LNCaP clone FGC (cell line): ENCODE measurements around the gene ZNF584.
"Not testable (repeated sequence)": the region's sequence is repeated elsewhere in the genome, so short reads cannot be mapped to it uniquely, and the experiment has no call there.

ENCODE experiments used
- DNase-seq: peaks from one replicate; pipeline ENCODE4 v3.0.0-alpha.2; 2011; ENCODE audit warnings: low read depth
- H3K4me3 ChIP-seq: 2 replicates; pipeline ENCODE4 v1.5.1; 2011; ENCODE audit warnings: mild to moderate bottlenecking, low read depth, low read length, control low read depth
- CTCF ChIP-seq: IDR thresholded peaks from 2 replicates; pipeline ENCODE4 v1.5.1; 2012; ENCODE audit warnings: mild to moderate bottlenecking; ENCODE audit not compliant: control insufficient read depth, insufficient read depth; ENCODE audit errors: extremely low read depth

The ZNF584 gene

GRCh38 chr19:58400316-58400915 lies 8.0 kb upstream of the ZNF584 start:
- DNase-seq: peak; percentile 46
- peak overlapping the region; percentile 76 for H3K4me3 ChIP-seq
- TF ChIP-seq CTCF: no peak

- peak; percentile 18; the same call in 1 of the 2 replicates for TF ChIP-seq CTCF
- DNase-seq: peak; percentile 98
- peak overlapping the region; percentile 76 for H3K4me3 ChIP-seq
These were observed 7.3 kb upstream of the ZNF584 start for GRCh38 chr19:58400916-58401839.

GRCh38 chr19:58401840-58402421 lies 6.5 kb upstream of the ZNF584 start:
- DNase-seq: no peak
- H3K4me3 ChIP-seq: peak overlapping the region; percentile 76
- no peak for TF ChIP-seq CTCF

GRCh38 chr19:58403920-58404478 lies 4.5 kb upstream of the ZNF584 start:
- DNase-seq, H3K4me3 ChIP-seq: not testable (repeated sequence)

- TF ChIP-seq CTCF: no peak
- DNase-seq: no peak
- peak overlapping the region; percentile 78 for H3K4me3 ChIP-seq
These were observed 1.4 kb upstream of the ZNF584 start for GRCh38 chr19:58406818-58407657.

- peak overlapping the region; percentile 78 for H3K4me3 ChIP-seq
- DNase-seq: no peak
- no peak for TF ChIP-seq CTCF
These were observed 744 bp upstream of the ZNF584 start for GRCh38 chr19:58407658-58408151.
